ENCODE data around the gene OTP.
"Not testable (repeated sequence)": the region's sequence is repeated elsewhere in the genome, so short reads cannot be mapped to it uniquely, and the experiment has no call there.

The OTP gene

DNA sequence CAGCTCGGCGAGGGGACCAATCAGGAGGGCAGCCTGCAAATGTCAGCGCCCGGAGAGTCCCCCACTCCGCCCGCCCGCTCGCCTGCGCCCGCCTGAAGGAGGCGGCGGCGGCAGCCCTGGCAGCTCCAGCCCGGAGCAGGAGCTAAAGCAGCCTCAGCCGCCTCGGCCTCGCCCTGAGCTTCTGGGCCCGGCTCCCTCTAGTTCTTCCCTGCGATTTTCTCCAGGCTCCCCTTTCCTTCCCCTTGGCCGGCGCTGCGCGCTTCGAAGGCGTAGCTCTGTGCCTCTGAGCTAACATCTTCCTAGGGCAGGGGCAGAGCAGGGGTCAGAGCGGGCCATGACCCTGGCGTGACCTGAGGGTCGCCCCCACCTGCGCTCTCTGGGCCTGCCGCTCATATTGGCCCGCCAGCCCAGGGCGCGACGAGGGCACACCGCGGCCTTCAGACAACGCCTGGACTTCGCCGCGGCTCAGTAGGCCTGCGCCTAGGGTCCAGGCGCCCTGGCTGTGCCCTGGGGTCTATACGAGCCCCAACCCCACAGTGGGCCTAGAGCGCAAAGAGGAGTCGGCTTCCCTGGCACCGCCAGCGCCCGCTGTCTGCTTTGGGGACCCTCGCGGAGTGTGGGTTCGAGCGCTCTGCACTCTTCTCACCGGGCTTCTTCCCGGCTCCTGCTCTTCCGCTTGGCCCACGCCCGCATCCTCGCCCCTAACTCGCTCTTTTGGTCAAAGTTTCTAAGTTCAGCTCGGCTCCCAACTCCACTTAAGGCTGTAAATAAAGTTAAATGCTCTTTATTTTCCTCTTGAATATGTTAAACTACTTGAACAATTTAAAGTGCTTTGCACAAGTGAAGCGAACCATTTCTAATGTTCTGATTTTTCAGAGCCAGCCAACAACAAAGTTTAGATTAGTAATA, 504 bp upstream of the OTP start:
- peak; percentile 8 for DNase-seq

- DNase-seq = no peak
Observed at GRCh38 chr5:77637170-77637997, 1.1 kb downstream of the OTP start.

- DNase-seq = no peak
Observed at GRCh38 chr5:77636641-77637169, 1.8 kb downstream of the OTP start.

DNA sequence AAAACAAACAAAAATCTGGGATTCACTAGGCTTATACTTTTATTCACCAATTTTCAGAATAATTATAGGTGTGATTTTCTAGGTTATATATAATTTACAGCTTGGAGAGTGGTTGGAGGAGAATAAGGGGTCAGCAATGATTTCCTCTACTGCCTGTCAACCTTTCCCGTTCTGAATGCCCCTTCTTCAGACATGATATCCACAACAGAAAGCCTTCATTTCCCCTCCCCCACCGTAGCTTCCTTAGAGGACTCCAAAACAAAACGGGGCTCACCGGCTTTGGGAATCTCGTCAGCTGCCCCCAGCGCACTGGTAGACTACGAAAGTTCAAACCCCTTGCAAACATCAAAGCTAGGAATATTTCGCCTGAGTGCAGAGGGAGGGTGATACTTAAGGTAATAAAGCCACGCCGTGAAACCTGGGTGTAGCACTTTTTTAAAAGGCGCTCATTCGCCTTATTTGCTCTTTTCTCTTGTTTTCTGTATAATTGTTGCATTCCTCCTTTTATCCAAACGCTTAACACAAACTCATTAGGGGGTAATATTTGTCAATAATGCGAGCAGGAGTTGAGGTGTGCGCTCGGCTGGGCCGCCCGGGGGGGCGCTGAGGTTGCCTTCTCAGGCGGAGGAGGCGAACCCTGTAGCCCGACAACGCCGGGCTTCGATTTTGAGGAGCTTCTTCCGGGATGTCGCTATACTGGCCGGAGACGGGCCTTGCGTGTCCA, 2.4 kb downstream of the OTP start:
- DNase-seq = no peak

GRCh38 chr5:77635067-77635916, 3.2 kb downstream of the OTP start:
- no peak for DNase-seq

- DNase-seq = no peak
Observed at GRCh38 chr5:77633709-77634108, 4.8 kb downstream of the OTP start.

DNA sequence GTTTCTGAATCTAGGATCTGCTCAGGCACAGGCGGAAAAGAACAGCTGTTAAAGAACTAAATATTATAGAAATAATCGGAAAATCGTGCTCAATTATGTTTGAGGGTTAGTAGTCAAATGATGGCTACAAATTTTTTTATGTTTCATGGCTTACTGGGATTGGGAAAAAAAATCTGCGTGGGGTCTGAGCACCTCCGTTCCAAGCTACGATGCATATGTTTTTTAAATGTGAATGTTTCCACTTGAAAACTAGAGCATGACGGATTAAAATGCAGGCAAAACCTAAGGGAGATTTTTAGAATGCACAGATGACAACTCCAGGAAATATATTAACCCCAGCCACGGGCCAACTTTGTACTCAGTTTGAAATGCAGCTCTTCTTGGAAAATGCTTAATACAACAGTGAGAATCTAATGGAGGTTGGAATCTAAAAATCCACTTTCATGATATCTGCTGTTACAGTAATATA, 5.3 kb downstream of the OTP start:
- no peak for DNase-seq

DNA sequence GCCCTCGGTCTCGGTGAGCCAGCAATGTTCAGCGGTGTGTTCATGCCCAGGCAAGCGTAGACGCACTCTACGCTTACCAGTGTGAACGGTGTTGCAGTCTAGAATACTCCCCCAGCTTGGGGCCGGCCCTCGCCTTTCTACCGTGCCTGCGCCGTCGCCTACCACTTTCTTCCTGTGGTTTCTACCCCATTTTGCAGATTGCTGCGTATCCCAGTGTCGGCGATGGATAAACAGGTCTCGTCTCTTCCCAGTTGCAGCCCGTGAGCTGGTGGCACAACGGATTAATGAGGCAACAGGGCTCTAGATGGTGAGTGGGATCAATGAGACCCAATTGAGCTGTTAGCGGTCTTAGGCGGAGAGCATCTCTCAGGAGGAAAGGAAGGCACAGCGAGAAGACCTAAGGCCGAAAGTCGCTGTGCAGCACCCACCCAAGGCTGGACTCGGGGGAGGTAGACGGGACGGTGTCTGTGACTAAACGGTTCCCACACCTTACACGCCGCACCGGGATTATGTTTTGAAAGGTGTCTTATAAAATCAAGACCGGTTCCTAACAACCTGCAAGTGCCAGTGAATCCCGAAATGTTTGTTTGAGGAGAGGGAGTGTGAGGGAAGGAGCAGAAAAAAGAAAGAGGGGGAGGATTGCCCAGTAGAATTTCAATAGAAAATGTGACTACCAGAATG, 5.8 kb downstream of the OTP start:
- no peak for DNase-seq

GRCh38 chr5:77630114-77630680, 8.3 kb downstream of the OTP start:
- no peak for DNase-seq

- no peak for DNase-seq
Observed at GRCh38 chr5:77629509-77630113, 8.9 kb downstream of the OTP start.

GRCh38 chr5:77628840-77629508, 9.5 kb downstream of the OTP start:
- DNase-seq = no peak

DNA sequence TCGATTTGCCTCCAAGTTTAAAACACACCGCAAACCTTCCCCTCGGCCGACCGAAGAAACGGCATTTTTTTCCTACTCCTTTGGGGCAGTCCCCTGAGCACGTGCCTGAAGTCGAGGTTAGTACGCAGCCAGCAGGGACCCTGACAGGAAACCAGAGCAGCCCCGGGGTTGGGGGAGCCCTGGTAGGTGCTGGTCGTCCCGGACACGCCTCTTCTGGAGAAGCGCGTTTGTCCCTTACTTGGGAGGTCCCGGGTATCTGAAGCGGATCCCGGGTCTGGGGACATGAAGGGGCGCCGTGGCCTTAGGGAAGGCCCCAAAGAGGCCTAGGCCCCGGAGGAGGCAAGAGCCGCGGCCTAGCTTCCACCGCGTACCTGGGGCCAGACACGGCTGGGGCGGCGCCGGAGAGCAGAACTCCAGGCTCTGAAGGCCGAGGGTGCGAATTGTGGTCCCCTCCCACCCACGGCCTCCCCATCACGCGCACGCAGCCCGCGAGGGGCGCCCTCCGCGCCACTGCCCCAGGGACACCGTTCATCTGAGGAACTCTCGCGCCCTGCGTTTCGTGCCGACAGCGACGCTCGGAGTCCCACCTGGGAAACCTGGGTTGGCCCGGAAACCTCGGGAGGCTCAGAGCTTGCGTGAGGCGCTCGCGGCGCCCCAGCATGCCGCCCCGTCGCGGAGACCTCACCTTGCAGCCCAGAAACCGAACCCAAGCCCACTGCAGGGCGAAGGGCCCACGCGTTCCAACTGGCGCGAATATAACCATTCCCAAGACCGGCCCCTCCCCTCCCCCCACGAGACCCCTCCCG, 10.4 kb downstream of the OTP start:
- DNase-seq = no peak

DNA sequence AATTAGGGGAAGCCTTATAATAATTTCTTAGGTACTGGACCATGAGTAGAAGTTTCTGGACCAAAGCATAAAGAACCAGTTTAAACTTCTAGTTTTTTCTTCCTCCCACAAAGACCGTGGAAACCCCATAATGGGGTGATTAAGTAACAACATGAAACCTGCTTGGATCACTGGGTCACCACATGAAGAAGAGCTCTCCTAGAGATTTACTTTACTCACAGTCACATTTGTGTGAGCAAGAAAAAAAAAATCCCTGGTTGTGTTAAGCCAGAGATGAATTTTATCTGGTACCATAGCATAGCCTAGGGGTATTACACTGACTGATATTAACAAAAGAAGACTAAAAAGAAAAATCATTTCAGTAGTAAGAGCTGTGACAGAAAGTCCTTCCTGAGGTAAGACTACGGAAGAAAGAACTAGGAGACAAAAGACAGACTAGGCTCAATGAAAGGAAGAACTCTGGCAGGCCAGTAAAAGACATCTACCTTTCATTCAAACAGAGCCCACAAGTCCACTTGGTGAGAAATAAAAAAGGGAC, 15.2 kb downstream of the OTP start:
- DNase-seq = no peak

DNA sequence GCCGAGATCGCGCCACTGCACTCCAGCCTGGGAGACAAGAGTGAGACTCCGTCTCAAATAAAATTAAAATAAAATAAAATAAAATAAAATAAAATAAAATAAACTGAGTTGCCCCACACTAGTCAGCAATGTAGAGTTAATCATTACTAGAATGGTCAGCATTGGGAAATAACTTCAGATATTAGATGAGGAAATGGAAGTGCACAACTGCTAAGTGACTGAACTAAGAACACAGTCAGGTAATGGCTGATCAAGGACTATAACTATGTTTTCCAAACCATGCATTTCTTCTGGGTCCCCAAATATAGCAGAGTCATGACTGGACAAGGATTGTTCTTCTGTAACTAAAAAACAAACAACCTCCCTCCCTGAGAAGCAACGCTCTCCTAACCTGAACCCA, 17.1 kb downstream of the OTP start:
- no peak for DNase-seq

GRCh38 chr5:77620405-77620804, 18.1 kb downstream of the OTP start:
- DNase-seq = no peak

- no peak for DNase-seq
Observed at GRCh38 chr5:77616920-77617319, 21.6 kb downstream of the OTP start.

- not testable (repeated sequence) for DNase-seq
Observed at GRCh38 chr5:77608927-77609326, 29.6 kb downstream of the OTP start.

GRCh38 chr5:77607324-77607723, 31.2 kb downstream of the OTP start:
- no peak for DNase-seq

DNA sequence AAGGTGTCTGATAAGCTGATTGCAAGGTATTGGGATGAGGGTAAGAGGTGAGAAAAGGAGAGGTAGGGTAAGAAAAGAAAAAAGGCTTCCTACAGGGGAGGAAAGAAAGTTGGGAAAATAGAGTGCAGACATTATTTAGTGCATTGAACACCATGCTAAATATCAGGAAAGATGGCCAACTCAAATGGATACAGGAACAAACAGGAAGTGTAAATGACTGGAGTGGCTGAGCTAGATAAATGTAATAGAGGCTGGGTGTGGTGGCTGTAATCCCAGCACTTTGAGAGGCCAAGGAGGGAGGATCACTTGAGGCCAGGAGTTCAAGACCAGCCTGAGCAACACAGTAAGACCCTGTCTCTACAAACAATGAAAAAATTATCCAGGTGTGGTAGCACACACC, 32.2 kb downstream of the OTP start:
- DNase-seq = no peak

All from NCI-H2227 treated with DMSO at 0.1 percent for 48 hours (cell line).